Measurements from ENCODE around the gene SPDEF. TPM values are rescaled to one million over a fixed set of nuclear protein-coding genes. Genes with fewer than 3 reads are reported as not detected.

SPDEF gene
- total and polyA plus RNA-seq, 2 donors (not counting 1 experiment from before 2014, with no cell fraction given), result 0.10 TPM; not detected in 1

DNA sequence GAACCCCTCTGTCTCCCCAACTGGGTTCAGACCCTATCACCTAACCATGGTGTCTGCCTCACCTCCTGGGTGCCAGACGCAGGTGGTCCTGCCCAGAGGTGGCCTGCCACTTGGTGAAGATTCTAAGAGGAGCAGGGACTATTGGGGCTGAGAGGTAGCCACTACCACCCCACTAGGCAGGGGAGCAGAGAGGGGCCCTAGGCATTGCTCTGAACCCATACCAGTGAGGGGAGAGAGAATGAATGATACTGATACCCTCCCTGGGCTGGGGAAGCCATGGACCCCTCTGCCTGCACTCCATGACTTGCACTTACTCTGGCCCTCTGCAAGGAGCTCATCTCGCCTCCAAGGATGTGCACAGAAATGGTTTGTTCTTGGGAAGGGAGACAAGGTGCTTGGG, 31.7 kb upstream of the SPDEF start:
- WGBS (ENCODE audit: insufficient coverage), result 100% methylated on average over 2 of the region's 2 CpGs
- Mint-ChIP-seq H3K4me3 (no peak overlapping the region), H3K27me3 (no peaks in the 10 kb centered on the region), H3K27ac (no peak overlapping the region), H3K4me1 (peaks cover 19% of the 10 kb centered on the region), H3K9me3 (ENCODE audit: insufficient read depth) (no peaks in the 10 kb centered on the region)
- Histone ChIP-seq H3K4me1 (ENCODE audit: control insufficient read depth in 2 of 2, insufficient read depth in 2 of 2, low read length in 2 of 2) (peaks cover 10 to 18% of the 10 kb centered on the region in 2 donors), H3K27me3 (replicated peaks in 1 of 4; ENCODE audit: control extremely low read depth in 1 of 4, control insufficient read depth in 3 of 4, insufficient read depth in 4 of 4, low read length in 3 of 4) (no peaks in the 10 kb centered on the region), H2AFZ (ENCODE audit: insufficient read depth, low read depth, low read length, poor library complexity, severe bottlenecking) (no peak overlapping the region), H3K9ac (ENCODE audit: low read length) (no peak overlapping the region), H3K9me3 (ENCODE audit: control extremely low read depth in 1 of 3, control insufficient read depth in 2 of 3, insufficient read depth in 1 of 3, low read length in 2 of 3) (no peaks in the 10 kb centered on the region), H4K20me1 (ENCODE audit: control insufficient read depth, insufficient read depth, low read length, poor library complexity, severe bottlenecking) (peaks cover 88% of the 10 kb centered on the region), H3K79me2 (ENCODE audit: control insufficient read depth, insufficient read depth, low read length) (peaks cover 49% of the 10 kb centered on the region), H3K36me3 (replicated peaks in 1 of 2; ENCODE audit: control extremely low read depth in 1 of 2, control insufficient read depth in 1 of 2, extremely low read depth in 1 of 2, insufficient read depth in 2 of 2, low read length in 1 of 2) (peaks cover 0 to 34% of the 10 kb centered on the region in 2 experiments), H3K27ac (ENCODE audit: low read length in 2 of 2) (no peak overlapping the region), H3K4me3 (ENCODE audit: control extremely low read depth in 1 of 5, extremely low read depth in 1 of 5, insufficient read depth in 1 of 5, low read depth in 2 of 5, low read length in 4 of 5) (no peak overlapping the region), H3K4me2 (replicated peaks; ENCODE audit: low read depth, low read length, poor library complexity, severe bottlenecking) (no peak overlapping the region)
- ChIA-PET CTCF (no interaction called here), POLR2A (no interaction called here)
- ATAC-seq (ENCODE audit: low read depth) (no peak), DNase-seq (no peak)
- intact Hi-C loops (cut with micrococcal nuclease), result no loop called here
- TF ChIP-seq EZH2 (IDR thresholded peaks at IDR 0.05; ENCODE audit: borderline replicate concordance, insufficient read depth, low read depth, low read length, poor library complexity, severe bottlenecking) (no peak), CTCF (IDR thresholded peaks at IDR 0.05) (no peak)

GRCh38 chr6:34587325-34587724, 31.2 kb upstream of the SPDEF start:
- Mint-ChIP-seq H3K9me3 (ENCODE audit: insufficient read depth) (no peaks in the 10 kb centered on the region), H3K4me3 (no peak overlapping the region), H3K27ac (no peak overlapping the region), H3K4me1 (peaks cover 15% of the 10 kb centered on the region), H3K27me3 (no peaks in the 10 kb centered on the region)
- TF ChIP-seq CTCF (IDR thresholded peaks at IDR 0.05) (no peak), EZH2 (IDR thresholded peaks at IDR 0.05; ENCODE audit: borderline replicate concordance, insufficient read depth, low read depth, low read length, poor library complexity, severe bottlenecking) (no peak)
- POLR2A ChIA-PET, result no interaction called here
- CTCF ChIA-PET, result no interaction called here
- no CpG with 5 or more reads among the region's 2 CpGs for WGBS (ENCODE audit: insufficient coverage)
- DNase-seq (no peak), ATAC-seq (ENCODE audit: low read depth) (no peak)
- intact Hi-C loops (cut with micrococcal nuclease), result no loop called here
- no peak overlapping the region for H2AFZ ChIP-seq (ENCODE audit: insufficient read depth, low read depth, low read length, poor library complexity, severe bottlenecking)
- H3K79me2 ChIP-seq (ENCODE audit: control insufficient read depth, insufficient read depth, low read length), result peaks cover 48% of the 10 kb centered on the region
- H3K4me1 ChIP-seq (ENCODE audit: control insufficient read depth in 2 of 2, insufficient read depth in 2 of 2, low read length in 2 of 2), result peaks cover 9 to 15% of the 10 kb centered on the region in 2 donors
- H4K20me1 ChIP-seq (ENCODE audit: control insufficient read depth, insufficient read depth, low read length, poor library complexity, severe bottlenecking), result peaks cover 86% of the 10 kb centered on the region
- H3K4me3 ChIP-seq (ENCODE audit: control extremely low read depth in 1 of 5, extremely low read depth in 1 of 5, insufficient read depth in 1 of 5, low read depth in 2 of 5, low read length in 4 of 5), result no peak overlapping the region
- no peak overlapping the region for H3K4me2 ChIP-seq (replicated peaks; ENCODE audit: low read depth, low read length, poor library complexity, severe bottlenecking)
- peaks cover 0 to 31% of the 10 kb centered on the region in 2 experiments for H3K36me3 ChIP-seq (replicated peaks in 1 of 2; ENCODE audit: control extremely low read depth in 1 of 2, control insufficient read depth in 1 of 2, extremely low read depth in 1 of 2, insufficient read depth in 2 of 2, low read length in 1 of 2)
- H3K27ac ChIP-seq (ENCODE audit: low read length in 2 of 2), result no peak overlapping the region
- H3K9ac ChIP-seq (ENCODE audit: low read length), result no peak overlapping the region
- no peaks in the 10 kb centered on the region for H3K27me3 ChIP-seq (replicated peaks in 1 of 4; ENCODE audit: control extremely low read depth in 1 of 4, control insufficient read depth in 3 of 4, insufficient read depth in 4 of 4, low read length in 3 of 4)
- H3K9me3 ChIP-seq (ENCODE audit: control extremely low read depth in 1 of 3, control insufficient read depth in 2 of 3, insufficient read depth in 1 of 3, low read length in 2 of 3), result no peaks in the 10 kb centered on the region

Data from B cell (primary cell).